ENCODE results near the gene TSBP1. TPM values are rescaled to one million over a fixed set of nuclear protein-coding genes. Genes with fewer than 3 reads are reported as not detected.

TSBP1 gene
- total RNA-seq (2016; rRNA removed; fragmentation: Illumina TruSeq; extraction: Trizol) (not detected in 2 replicates), polyA plus RNA-seq (2011; rRNA removed) (not detected in 2 replicates), polyA minus RNA-seq (2011; rRNA and poly(A)+ RNA removed; ENCODE audit: low replicate concordance) (not detected in 2 replicates), Bru-seq, nascent RNA (not detected), BruChase-seq, experiment 1, labeled RNA remaining after a 6-hour chase (not detected), BruChase-seq, experiment 2, labeled RNA remaining after a 2-hour chase (not detected)
- total RNA-seq (2016; cell fraction: cytosol; rRNA removed; fragmentation: Illumina TruSeq; extraction: Trizol; ENCODE audit: low read depth), result not detected in 2 replicates
- not detected in 2 replicates for total RNA-seq (2016; cell fraction: insoluble cytoplasmic fraction; rRNA removed; fragmentation: Illumina TruSeq; extraction: Trizol)
- not detected in 2 replicates for total RNA-seq (2016; cell fraction: membrane; rRNA removed; fragmentation: Illumina TruSeq; extraction: Trizol)
- total RNA-seq (2016; cell fraction: nucleus; rRNA removed; fragmentation: Illumina TruSeq; extraction: Trizol), result not detected in 2 replicates
- not detected in 2 replicates for polyA plus RNA-seq (2011; cell fraction: cytosol; rRNA removed)
- not detected in 2 replicates for polyA plus RNA-seq (2011; cell fraction: nucleus; rRNA removed)
- polyA plus RNA-seq (2012), result not detected in 2 replicates
- not detected in 2 replicates for polyA plus RNA-seq (2016; cell fraction: cytosol; fragmentation: Illumina TruSeq; extraction: Trizol; ENCODE audit: low read depth)
- polyA plus RNA-seq (2016; cell fraction: insoluble cytoplasmic fraction; fragmentation: Illumina TruSeq; extraction: Trizol; ENCODE audit: low read depth), result not detected in 2 replicates
- not detected in 2 replicates for polyA plus RNA-seq (2016; cell fraction: membrane; fragmentation: Illumina TruSeq; extraction: Trizol; ENCODE audit: low read depth)
- not detected in 2 replicates for polyA plus RNA-seq (2016; cell fraction: nucleus; fragmentation: Illumina TruSeq; extraction: Trizol; ENCODE audit: insufficient read depth, low read depth)
- polyA minus RNA-seq (2011; cell fraction: cytosol; rRNA and poly(A)+ RNA removed), result not detected in 2 replicates
- not detected in 2 replicates for polyA minus RNA-seq (2011; cell fraction: nucleus; rRNA and poly(A)+ RNA removed)
- long read RNA-seq, experiment 1, result 0 reads
- long read RNA-seq, experiment 2, result 0 reads

GRCh38 chr6:32371803-32372202, at the start of gene TSBP1:
TSBP1 (minus strand) TSS chr6:32371903; CDS start chr6:32371706, 197 bp downstream.
- no peaks in the 10 kb centered on the region for H3K79me2 ChIP-seq (ENCODE audit: insufficient read depth, low read length)
- H3K4me2 ChIP-seq (ENCODE audit: low read depth, low read length), result no peak within 1 kb of the TSS
- ChIA-PET CTCF (ENCODE audit: low intra/inter-chr PET ratio, low total read pairs) (no interaction called here), POLR2A (no interaction called here)
- no peaks in the 10 kb centered on the region for H3K36me3 ChIP-seq (replicated peaks in 1 of 2; ENCODE audit: control insufficient read depth in 1 of 2, insufficient read depth in 2 of 2, low read length in 2 of 2)
- no peaks in the 10 kb centered on the region; the same call in 1 of the 2 replicates for H4K20me1 ChIP-seq (ENCODE audit: insufficient read depth, low read length)
- no peak within 1 kb of the TSS for H3K9ac ChIP-seq (ENCODE audit: insufficient read depth, low read depth, low read length)
- BruUV-seq (replicated peaks), result no TSS peak
- no peaks in the 10 kb centered on the region for H3K27me3 ChIP-seq (ENCODE audit: control insufficient read depth in 1 of 2, insufficient read depth in 2 of 2, low read length in 2 of 2)
- in situ Hi-C loops (cut with HindIII; ENCODE audit: extremely low pct_ligation_motif_present, low pct_unique_long_range_greater_than_20kb) (no loop called here), intact Hi-C loops (cut with micrococcal nuclease; ENCODE audit: unreplicated experiment) (no loop called here)
- no peak within 1 kb of the TSS for H2AFZ ChIP-seq (ENCODE audit: low read length)
- FAIRE-seq (no peak), ATAC-seq (no peak), DNase-seq (ENCODE audit: low spot score) (no peak)
- no peak within 1 kb of the TSS for H3K4me3 ChIP-seq (replicated peaks in 1 of 3; ENCODE audit: insufficient read depth in 1 of 3, low read depth in 2 of 3, low read length in 3 of 3)
- no peaks in the 10 kb centered on the region for H3K9me3 ChIP-seq (ENCODE audit: low read length)
- peaks cover 11% of the 10 kb centered on the region for H3K4me1 ChIP-seq (ENCODE audit: insufficient read depth, low read length)
- H3K27ac ChIP-seq (ENCODE audit: extremely low read length, insufficient read depth, low read length), result no peak within 1 kb of the TSS
- TF ChIP-seq ZBTB46 (CRISPR knock-in tag; IDR thresholded peaks at IDR 0.05; ENCODE audit: borderline replicate concordance) (no peak), ATM (IDR thresholded peaks at IDR 0.05; ENCODE audit: borderline replicate concordance) (no peak), XRCC5 (optimal IDR thresholded peaks at IDR 0.05; ENCODE audit: low read length) (no peak), TRAFD1 (CRISPR knock-in tag; IDR thresholded peaks at IDR 0.05; ENCODE audit: borderline replicate concordance) (no peak), NCOA1 (CRISPR knock-in tag; IDR thresholded peaks at IDR 0.05) (no peak), ZNF777 (CRISPR knock-in tag; IDR thresholded peaks at IDR 0.05) (no peak), ZSCAN5A (CRISPR knock-in tag; IDR thresholded peaks at IDR 0.05; ENCODE audit: borderline replicate concordance) (no peak), ZNF747 (CRISPR knock-in tag; IDR thresholded peaks at IDR 0.05; ENCODE audit: borderline replicate concordance) (no peak), ZNF547 (CRISPR knock-in tag; IDR thresholded peaks at IDR 0.05) (no peak), SIX4 (CRISPR knock-in tag; IDR thresholded peaks at IDR 0.05) (no peak), JUN (CRISPR knock-in tag; IDR thresholded peaks at IDR 0.05) (no peak)

Measured in HepG2 (cell line).